ENCODE data around the gene CHST8. TPM values are rescaled to one million over a fixed set of nuclear protein-coding genes. Genes with fewer than 3 reads are reported as not detected.

The CHST8 gene
- total RNA-seq, 1 experiment from 2014 or later, result not detected

DNA sequence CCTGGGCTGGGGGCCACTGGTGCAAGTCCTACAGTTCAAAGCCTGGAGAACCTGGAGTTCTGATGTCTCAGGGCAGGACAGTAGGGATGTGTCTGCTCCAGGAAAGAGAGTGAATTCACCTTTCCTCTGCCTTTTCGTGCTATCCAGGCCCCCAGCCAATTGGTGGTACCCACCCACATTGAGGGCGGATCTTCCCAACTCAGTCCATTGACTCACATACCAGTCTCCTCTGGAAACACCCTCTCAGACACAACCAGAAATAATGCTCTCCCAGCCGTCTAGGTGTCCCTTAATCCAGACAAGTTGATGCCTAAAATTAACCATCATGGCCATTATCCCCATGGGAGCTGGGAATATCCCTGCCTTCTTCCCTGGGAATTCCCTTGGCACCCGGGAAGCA, 38.8 kb upstream of the CHST8 start:
- no peak for TF ChIP-seq EZH2 (IDR thresholded peaks at IDR 0.05; ENCODE audit: low read depth)
- TF ChIP-seq, protein P1, sequence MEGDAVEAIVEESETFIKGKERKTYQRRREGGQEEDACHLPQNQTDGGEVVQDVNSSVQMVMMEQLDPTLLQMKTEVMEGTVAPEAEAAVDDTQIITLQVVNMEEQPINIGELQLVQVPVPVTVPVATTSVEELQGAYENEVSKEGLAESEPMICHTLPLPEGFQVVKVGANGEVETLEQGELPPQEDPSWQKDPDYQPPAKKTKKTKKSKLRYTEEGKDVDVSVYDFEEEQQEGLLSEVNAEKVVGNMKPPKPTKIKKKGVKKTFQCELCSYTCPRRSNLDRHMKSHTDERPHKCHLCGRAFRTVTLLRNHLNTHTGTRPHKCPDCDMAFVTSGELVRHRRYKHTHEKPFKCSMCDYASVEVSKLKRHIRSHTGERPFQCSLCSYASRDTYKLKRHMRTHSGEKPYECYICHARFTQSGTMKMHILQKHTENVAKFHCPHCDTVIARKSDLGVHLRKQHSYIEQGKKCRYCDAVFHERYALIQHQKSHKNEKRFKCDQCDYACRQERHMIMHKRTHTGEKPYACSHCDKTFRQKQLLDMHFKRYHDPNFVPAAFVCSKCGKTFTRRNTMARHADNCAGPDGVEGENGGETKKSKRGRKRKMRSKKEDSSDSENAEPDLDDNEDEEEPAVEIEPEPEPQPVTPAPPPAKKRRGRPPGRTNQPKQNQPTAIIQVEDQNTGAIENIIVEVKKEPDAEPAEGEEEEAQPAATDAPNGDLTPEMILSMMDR (conservative IDR thresholded peaks at IDR 0.05), result no peak
- no peaks in the 10 kb centered on the region for H3K9me2 ChIP-seq (ENCODE audit: insufficient read depth)
- H3K27me3 ChIP-seq (ENCODE audit: insufficient read depth, low read depth), result peaks cover 36% of the 10 kb centered on the region; the same call in 1 of the 2 replicates
- no peak overlapping the region for H3K4me3 ChIP-seq
- H2AFZ ChIP-seq, result no peak overlapping the region
- no peaks in the 10 kb centered on the region for H4K20me1 ChIP-seq (ENCODE audit: insufficient read depth)
- no peaks in the 10 kb centered on the region for H3K4me1 ChIP-seq (replicated peaks; ENCODE audit: insufficient read depth)
- no peaks in the 10 kb centered on the region for H3K36me3 ChIP-seq (ENCODE audit: low read depth)
- ChIA-PET POLR2A (ENCODE audit: unreplicated experiment) (no interaction called here), CTCF (no interaction called here)
- no peaks in the 10 kb centered on the region for H3F3A ChIP-seq (ENCODE audit: insufficient read depth, low read depth)
- peaks cover 10% of the 10 kb centered on the region; the same call in 1 of the 2 replicates for H3K9me3 ChIP-seq (ENCODE audit: insufficient read depth, low read depth)
- no TSS peak for BruUV-seq (replicated peaks)
- H3K4me2 ChIP-seq, result no peak overlapping the region
- H3K79me2 ChIP-seq (ENCODE audit: low read depth), result no peaks in the 10 kb centered on the region
- DNase-seq, result no peak
- intact Hi-C loops (cut with micrococcal nuclease; ENCODE audit: unreplicated experiment), result no loop called here
- H3K27ac ChIP-seq, result no peak overlapping the region

DNA sequence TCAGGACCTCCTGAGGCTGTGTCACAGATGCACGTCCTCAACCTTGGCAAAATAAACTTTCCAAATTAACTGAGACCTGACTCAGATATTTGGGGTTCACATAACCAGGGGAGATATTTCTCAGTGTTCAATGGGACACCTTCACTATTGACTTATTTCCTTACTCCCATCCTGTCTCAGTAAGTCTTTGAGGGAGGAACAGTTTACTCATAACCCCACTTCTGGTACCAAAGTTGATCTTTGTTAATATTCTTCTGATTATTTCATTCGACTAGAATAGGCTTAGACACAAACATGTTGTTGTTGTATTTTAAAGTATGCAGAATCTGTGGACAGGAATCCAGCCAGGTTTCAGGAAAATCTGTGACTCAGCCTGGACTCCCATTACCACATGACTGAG, 34.6 kb upstream of the CHST8 start:
- no peak for DNase-seq
- POLR2A ChIA-PET (ENCODE audit: unreplicated experiment), result no interaction called here
- Histone ChIP-seq H3K27ac (no peak overlapping the region), H3K4me1 (replicated peaks; ENCODE audit: insufficient read depth) (no peaks in the 10 kb centered on the region), H2AFZ (no peak overlapping the region), H3K27me3 (ENCODE audit: insufficient read depth, low read depth) (peaks cover 63% of the 10 kb centered on the region), H3K9me2 (ENCODE audit: insufficient read depth) (no peaks in the 10 kb centered on the region), H3K9me3 (ENCODE audit: insufficient read depth, low read depth) (peaks cover 10% of the 10 kb centered on the region; the same call in 1 of the 2 replicates), H3K79me2 (ENCODE audit: low read depth) (no peaks in the 10 kb centered on the region), H3K36me3 (ENCODE audit: low read depth) (no peaks in the 10 kb centered on the region), H3K4me2 (no peak overlapping the region), H4K20me1 (ENCODE audit: insufficient read depth) (no peaks in the 10 kb centered on the region), H3K4me3 (no peak overlapping the region), H3F3A (ENCODE audit: insufficient read depth, low read depth) (no peaks in the 10 kb centered on the region)
- TF ChIP-seq, protein P1 (conservative IDR thresholded peaks at IDR 0.05), result no peak
- TF ChIP-seq EZH2 (IDR thresholded peaks at IDR 0.05; ENCODE audit: low read depth), result no peak
- BruUV-seq (replicated peaks), result no TSS peak
- intact Hi-C loops (cut with micrococcal nuclease; ENCODE audit: unreplicated experiment), result no loop called here
- CTCF ChIA-PET, result no interaction called here

DNA sequence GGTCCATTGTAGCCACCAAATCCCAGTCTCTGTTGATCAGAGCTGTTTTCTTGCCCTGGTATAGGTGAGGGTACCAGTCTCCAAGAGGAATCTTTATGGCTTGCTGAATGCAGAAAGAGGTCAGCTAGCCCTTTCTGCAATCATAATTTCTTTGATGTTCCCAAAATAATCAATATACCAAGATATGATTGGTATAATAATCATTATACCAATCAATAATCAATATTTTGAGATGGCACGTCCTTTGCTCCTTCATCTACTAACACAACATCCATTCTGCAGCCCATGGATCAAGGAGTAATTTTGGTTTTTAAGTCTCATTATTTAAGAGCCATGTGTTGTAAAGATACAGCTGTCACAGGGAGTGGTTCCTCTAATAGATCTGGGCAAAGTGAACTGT, 31.5 kb upstream of the CHST8 start:
- intact Hi-C loops (cut with micrococcal nuclease; ENCODE audit: unreplicated experiment), result no loop called here
- H4K20me1 ChIP-seq (ENCODE audit: insufficient read depth), result no peaks in the 10 kb centered on the region
- H3K79me2 ChIP-seq (ENCODE audit: low read depth), result no peaks in the 10 kb centered on the region
- no peak for TF ChIP-seq EZH2 (IDR thresholded peaks at IDR 0.05; ENCODE audit: low read depth)
- TF ChIP-seq, protein P1 (conservative IDR thresholded peaks at IDR 0.05), result no peak
- no peak for DNase-seq
- peaks cover 10% of the 10 kb centered on the region; the same call in 1 of the 2 replicates for H3K9me3 ChIP-seq (ENCODE audit: insufficient read depth, low read depth)
- no peak overlapping the region for H3K4me3 ChIP-seq
- CTCF ChIA-PET, result no interaction called here
- no peaks in the 10 kb centered on the region for H3K4me1 ChIP-seq (replicated peaks; ENCODE audit: insufficient read depth)
- POLR2A ChIA-PET (ENCODE audit: unreplicated experiment), result no interaction called here
- no peaks in the 10 kb centered on the region for H3K36me3 ChIP-seq (ENCODE audit: low read depth)
- H3K4me2 ChIP-seq, result no peak overlapping the region
- BruUV-seq (replicated peaks), result no TSS peak
- H2AFZ ChIP-seq, result no peak overlapping the region
- H3K9me2 ChIP-seq (ENCODE audit: insufficient read depth), result no peaks in the 10 kb centered on the region
- no peaks in the 10 kb centered on the region for H3F3A ChIP-seq (ENCODE audit: insufficient read depth, low read depth)
- H3K27me3 ChIP-seq (ENCODE audit: insufficient read depth, low read depth), result peaks cover 74% of the 10 kb centered on the region
- no peak overlapping the region for H3K27ac ChIP-seq
